Chondrocyte (in vitro differentiated cells): Measurements from ENCODE around the gene ERI3. TPM values are rescaled to one million over a fixed set of nuclear protein-coding genes. Genes with fewer than 3 reads are reported as not detected.

Source experiments
- DNase-seq: peaks from one replicate; pipeline ENCODE4 v3.0.0; 2021; ENCODE audit warnings: mixed read lengths, low spot score
- H3K27ac Mint-ChIP-seq: one replicate; pipeline ENCODE4 v1.8.0; 2021; ENCODE audit warnings: mild to moderate bottlenecking, moderate library complexity, mixed read lengths; ENCODE audit not compliant: unreplicated experiment
- H3K27me3 Mint-ChIP-seq: 2 replicates; pipeline ENCODE4 v1.8.0; 2021; ENCODE audit warnings: low read depth, mixed read lengths
- H3K36me3 Mint-ChIP-seq: 2 replicates; pipeline ENCODE4 v1.8.0; 2021; ENCODE audit warnings: low read depth, mixed read lengths
- H3K4me1 Mint-ChIP-seq: 2 replicates; pipeline ENCODE4 v1.8.0; 2021; ENCODE audit warnings: low read depth, mild to moderate bottlenecking, mixed read lengths
- H3K4me3 Mint-ChIP-seq: one replicate; pipeline ENCODE4 v1.8.0; 2021; ENCODE audit warnings: mild to moderate bottlenecking, moderate library complexity, mixed read lengths; ENCODE audit not compliant: unreplicated experiment
- H3K9me3 Mint-ChIP-seq: 2 replicates; pipeline ENCODE4 v1.8.0; 2021; ENCODE audit warnings: low read depth, mixed read lengths
- total RNA-seq: library from RNA; stranded (reverse); gene quantifications from 3 replicates; pipeline ENCODE4 v1.2.1, GENCODE V29; 2021
- TF ChIP-seq, protein P1 (sequence below): fragments of 200-600 bp; sonication (generic); IDR thresholded peaks from 2 replicates; pipeline ENCODE4 v1.5.0; 2021; ENCODE audit warnings: antibody characterized with exemption, mild to moderate bottlenecking, moderate library complexity

ERI3 gene
- total RNA-seq, 1 donor from 2014 or later, result 46.0 TPM

DNA sequence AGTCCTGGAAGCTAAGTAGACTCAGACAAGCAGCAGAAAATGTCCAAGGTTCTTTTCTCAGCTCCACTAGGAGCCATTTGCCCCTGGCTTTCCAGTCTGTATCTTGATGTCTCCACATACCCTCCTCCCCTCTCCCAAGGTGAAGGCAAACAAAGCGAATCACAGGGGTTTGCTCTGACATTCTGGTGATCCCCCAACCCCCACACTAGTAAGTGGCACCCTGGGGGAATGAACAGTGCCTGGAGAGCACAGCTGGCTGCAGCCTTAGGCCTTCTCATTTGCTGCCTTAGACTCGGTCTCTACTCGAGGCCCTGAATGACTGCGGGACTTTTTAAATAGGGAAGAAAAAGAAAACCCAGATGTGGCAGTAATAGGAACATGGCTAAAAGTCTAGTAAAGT lies 15.3 kb downstream of the ERI3 start:
- TF ChIP-seq, protein P1, sequence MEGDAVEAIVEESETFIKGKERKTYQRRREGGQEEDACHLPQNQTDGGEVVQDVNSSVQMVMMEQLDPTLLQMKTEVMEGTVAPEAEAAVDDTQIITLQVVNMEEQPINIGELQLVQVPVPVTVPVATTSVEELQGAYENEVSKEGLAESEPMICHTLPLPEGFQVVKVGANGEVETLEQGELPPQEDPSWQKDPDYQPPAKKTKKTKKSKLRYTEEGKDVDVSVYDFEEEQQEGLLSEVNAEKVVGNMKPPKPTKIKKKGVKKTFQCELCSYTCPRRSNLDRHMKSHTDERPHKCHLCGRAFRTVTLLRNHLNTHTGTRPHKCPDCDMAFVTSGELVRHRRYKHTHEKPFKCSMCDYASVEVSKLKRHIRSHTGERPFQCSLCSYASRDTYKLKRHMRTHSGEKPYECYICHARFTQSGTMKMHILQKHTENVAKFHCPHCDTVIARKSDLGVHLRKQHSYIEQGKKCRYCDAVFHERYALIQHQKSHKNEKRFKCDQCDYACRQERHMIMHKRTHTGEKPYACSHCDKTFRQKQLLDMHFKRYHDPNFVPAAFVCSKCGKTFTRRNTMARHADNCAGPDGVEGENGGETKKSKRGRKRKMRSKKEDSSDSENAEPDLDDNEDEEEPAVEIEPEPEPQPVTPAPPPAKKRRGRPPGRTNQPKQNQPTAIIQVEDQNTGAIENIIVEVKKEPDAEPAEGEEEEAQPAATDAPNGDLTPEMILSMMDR, result no peak
- Mint-ChIP-seq H3K4me3 (no peak overlapping the region), H3K36me3 (peaks cover 28% of the 10 kb centered on the region), H3K27me3 (no peaks in the 10 kb centered on the region), H3K4me1 (no peaks in the 10 kb centered on the region), H3K9me3 (peaks cover 6% of the 10 kb centered on the region), H3K27ac (no peak overlapping the region)
- DNase-seq, result no peak

DNA sequence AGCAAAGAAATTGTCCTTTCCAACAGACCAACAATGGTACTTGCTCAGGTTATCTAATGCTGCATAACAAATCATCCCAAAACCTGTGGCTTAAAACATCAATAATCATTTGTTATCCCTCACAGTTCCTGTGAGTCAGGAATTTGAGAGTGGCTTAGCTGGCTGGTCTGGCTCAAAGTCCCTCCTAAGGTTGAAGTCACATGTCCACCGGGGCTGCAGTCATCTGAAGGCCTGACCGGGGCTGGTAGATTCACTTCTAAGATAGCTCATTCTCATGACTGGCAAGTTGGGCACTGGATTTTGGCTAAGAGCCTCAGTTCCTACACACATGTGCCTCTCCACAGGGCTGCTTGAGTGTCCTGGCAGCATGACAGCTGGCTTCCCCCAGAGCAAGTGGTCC lies 16.9 kb downstream of the ERI3 start:
- H3K4me3 Mint-ChIP-seq, result no peak overlapping the region
- peak overlapping the region; percentile 12 for H3K27ac Mint-ChIP-seq
- TF ChIP-seq, protein P1, result no peak
- DNase-seq, result no peak
- H3K9me3 Mint-ChIP-seq, result peaks cover 6% of the 10 kb centered on the region
- no peaks in the 10 kb centered on the region for H3K27me3 Mint-ChIP-seq
- H3K4me1 Mint-ChIP-seq, result no peaks in the 10 kb centered on the region
- peaks cover 34% of the 10 kb centered on the region for H3K36me3 Mint-ChIP-seq

DNA sequence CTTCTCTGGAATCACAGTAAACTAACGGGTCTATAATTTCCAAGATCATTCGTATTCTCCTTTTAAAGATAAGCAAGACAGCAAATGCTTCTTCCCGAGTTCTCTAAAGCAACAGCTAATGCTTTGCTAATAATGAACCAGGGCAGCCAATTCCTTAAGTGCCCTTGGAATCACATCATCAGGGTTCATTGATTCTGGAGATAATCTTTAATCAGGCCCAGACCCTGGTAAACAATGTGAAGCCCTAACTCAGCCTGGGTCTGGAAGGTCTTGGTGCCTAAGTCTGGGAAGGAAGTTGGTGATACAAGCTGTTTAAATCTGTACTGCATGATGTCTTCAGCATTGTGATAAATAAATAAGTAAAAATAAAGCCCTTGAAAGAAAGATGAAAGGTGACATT lies 18.4 kb downstream of the ERI3 start:
- no peaks in the 10 kb centered on the region for H3K4me1 Mint-ChIP-seq
- peaks cover 6% of the 10 kb centered on the region for H3K9me3 Mint-ChIP-seq
- no peak for DNase-seq
- peaks cover 38% of the 10 kb centered on the region for H3K36me3 Mint-ChIP-seq
- H3K27ac Mint-ChIP-seq, result no peak overlapping the region
- TF ChIP-seq, protein P1, result no peak
- no peak overlapping the region for H3K4me3 Mint-ChIP-seq
- H3K27me3 Mint-ChIP-seq, result no peaks in the 10 kb centered on the region

DNA sequence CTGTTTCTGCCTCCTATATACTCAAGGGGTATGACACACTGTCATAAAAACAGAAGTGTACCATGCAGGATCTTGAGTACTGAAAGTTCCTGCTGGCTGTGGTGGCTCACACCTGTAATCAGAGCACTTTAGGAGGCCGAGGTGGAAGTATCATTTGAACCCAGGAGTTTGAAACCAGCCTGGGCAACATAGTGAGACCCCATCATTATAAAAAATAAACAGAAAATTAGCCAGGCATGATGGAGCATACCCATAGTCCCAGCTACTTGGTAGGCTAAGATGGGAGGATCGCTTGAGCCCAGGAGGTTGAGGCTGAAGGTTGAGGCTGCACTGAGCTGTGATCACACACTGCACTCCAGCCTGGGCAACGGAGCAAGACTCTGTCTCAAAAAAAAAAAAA lies 20.1 kb downstream of the ERI3 start:
- DNase-seq, result no peak
- Mint-ChIP-seq H3K4me3 (no peak overlapping the region), H3K9me3 (peaks cover 6% of the 10 kb centered on the region), H3K27me3 (no peaks in the 10 kb centered on the region), H3K36me3 (peaks cover 38% of the 10 kb centered on the region), H3K4me1 (no peaks in the 10 kb centered on the region), H3K27ac (no peak overlapping the region)
- TF ChIP-seq, protein P1, result no peak

DNA sequence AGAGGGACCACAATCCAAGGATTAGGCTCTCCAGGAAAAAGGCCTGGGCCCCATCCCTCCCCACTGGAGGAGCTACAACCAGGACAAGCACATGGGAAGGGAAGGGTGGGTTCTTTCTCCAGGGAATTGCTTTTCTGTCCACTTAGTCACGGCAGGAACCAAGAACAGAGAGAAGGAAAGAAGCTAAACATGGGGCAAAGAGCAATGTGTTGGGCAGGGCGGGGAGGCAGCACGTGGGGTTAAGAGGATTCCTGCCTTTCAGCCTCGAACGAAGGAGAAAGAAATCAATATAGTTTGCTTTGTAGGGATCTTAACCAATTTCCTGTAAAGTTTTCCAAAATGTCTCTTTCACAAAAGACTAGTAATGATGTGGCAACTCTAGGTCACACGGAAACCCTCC lies 21.7 kb downstream of the ERI3 start:
- no peaks in the 10 kb centered on the region for H3K27me3 Mint-ChIP-seq
- H3K27ac Mint-ChIP-seq, result no peak overlapping the region
- no peak overlapping the region for H3K4me3 Mint-ChIP-seq
- DNase-seq, result no peak
- H3K9me3 Mint-ChIP-seq, result peaks cover 3% of the 10 kb centered on the region
- H3K4me1 Mint-ChIP-seq, result peaks cover 14% of the 10 kb centered on the region
- H3K36me3 Mint-ChIP-seq, result peaks cover 31% of the 10 kb centered on the region
- TF ChIP-seq, protein P1, result no peak
